ENCODE results near the gene ACP4. TPM values are rescaled to one million over a fixed set of nuclear protein-coding genes. Genes with fewer than 3 reads are reported as not detected.

Gene ACP4
- total and polyA plus RNA-seq, 2 donors (not counting 1 experiment from before 2014, with no cell fraction given), result not detected

DNA sequence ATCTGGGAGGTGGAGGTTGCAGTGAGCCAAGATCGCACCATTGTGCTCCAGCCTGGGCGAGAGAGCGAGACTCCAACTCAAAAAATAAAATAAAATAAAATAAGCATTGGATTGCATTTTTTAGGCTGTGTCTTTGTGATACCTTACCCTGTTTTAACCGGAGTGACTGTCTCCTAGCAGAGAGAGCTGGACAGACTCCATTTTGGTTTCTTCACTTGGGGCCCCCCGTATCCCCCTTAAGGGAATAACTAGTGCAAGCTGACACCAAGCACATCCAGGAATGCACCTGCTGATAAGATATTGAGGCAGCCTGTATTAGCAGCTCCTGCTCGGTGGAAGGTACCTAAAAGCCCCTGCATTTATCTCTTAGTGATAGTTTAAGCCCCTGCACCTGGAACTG, 40.7 kb upstream of the ACP4 start:
- no peaks in the 10 kb centered on the region for H3K4me1 Mint-ChIP-seq
- ChIA-PET CTCF (no interaction called here), POLR2A (no interaction called here)
- DNase-seq (no peak), ATAC-seq (ENCODE audit: low read depth) (no peak)
- 85% methylated on average over 3 of the region's 6 CpGs for WGBS (ENCODE audit: insufficient coverage)
- Histone ChIP-seq H3K9ac (ENCODE audit: low read length) (no peak overlapping the region), H4K20me1 (ENCODE audit: control insufficient read depth, insufficient read depth, low read length, poor library complexity, severe bottlenecking) (no peaks in the 10 kb centered on the region), H2AFZ (ENCODE audit: insufficient read depth, low read depth, low read length, poor library complexity, severe bottlenecking) (no peak overlapping the region), H3K4me3 (ENCODE audit: control extremely low read depth in 1 of 5, extremely low read depth in 1 of 5, insufficient read depth in 1 of 5, low read depth in 2 of 5, low read length in 4 of 5) (no peak overlapping the region), H3K4me1 (ENCODE audit: control insufficient read depth in 2 of 2, insufficient read depth in 2 of 2, low read length in 2 of 2) (no peaks in the 10 kb centered on the region), H3K36me3 (replicated peaks in 1 of 2; ENCODE audit: control extremely low read depth in 1 of 2, control insufficient read depth in 1 of 2, extremely low read depth in 1 of 2, insufficient read depth in 2 of 2, low read length in 1 of 2) (no peaks in the 10 kb centered on the region), H3K4me2 (replicated peaks; ENCODE audit: low read depth, low read length, poor library complexity, severe bottlenecking) (no peak overlapping the region), H3K27me3 (replicated peaks in 1 of 4; ENCODE audit: control extremely low read depth in 1 of 4, control insufficient read depth in 3 of 4, insufficient read depth in 4 of 4, low read length in 3 of 4) (no peaks in the 10 kb centered on the region), H3K27ac (ENCODE audit: low read length in 2 of 2) (no peak overlapping the region), H3K9me3 (ENCODE audit: control extremely low read depth in 1 of 3, control insufficient read depth in 2 of 3, insufficient read depth in 1 of 3, low read length in 2 of 3) (peaks cover 0 to 3% (median 0%) of the 10 kb centered on the region in 3 donors), H3K79me2 (ENCODE audit: control insufficient read depth, insufficient read depth, low read length) (no peaks in the 10 kb centered on the region)
- peaks cover 12% of the 10 kb centered on the region for H3K27me3 Mint-ChIP-seq
- no peak for TF ChIP-seq EZH2 (IDR thresholded peaks at IDR 0.05; ENCODE audit: borderline replicate concordance, insufficient read depth, low read depth, low read length, poor library complexity, severe bottlenecking)
- TF ChIP-seq, protein P1, sequence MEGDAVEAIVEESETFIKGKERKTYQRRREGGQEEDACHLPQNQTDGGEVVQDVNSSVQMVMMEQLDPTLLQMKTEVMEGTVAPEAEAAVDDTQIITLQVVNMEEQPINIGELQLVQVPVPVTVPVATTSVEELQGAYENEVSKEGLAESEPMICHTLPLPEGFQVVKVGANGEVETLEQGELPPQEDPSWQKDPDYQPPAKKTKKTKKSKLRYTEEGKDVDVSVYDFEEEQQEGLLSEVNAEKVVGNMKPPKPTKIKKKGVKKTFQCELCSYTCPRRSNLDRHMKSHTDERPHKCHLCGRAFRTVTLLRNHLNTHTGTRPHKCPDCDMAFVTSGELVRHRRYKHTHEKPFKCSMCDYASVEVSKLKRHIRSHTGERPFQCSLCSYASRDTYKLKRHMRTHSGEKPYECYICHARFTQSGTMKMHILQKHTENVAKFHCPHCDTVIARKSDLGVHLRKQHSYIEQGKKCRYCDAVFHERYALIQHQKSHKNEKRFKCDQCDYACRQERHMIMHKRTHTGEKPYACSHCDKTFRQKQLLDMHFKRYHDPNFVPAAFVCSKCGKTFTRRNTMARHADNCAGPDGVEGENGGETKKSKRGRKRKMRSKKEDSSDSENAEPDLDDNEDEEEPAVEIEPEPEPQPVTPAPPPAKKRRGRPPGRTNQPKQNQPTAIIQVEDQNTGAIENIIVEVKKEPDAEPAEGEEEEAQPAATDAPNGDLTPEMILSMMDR (IDR thresholded peaks at IDR 0.05), result no peak
- no peak overlapping the region for H3K4me3 Mint-ChIP-seq
- intact Hi-C loops (cut with micrococcal nuclease), result no loop called here
- H3K9me3 Mint-ChIP-seq (ENCODE audit: insufficient read depth), result no peaks in the 10 kb centered on the region
- no peak overlapping the region for H3K27ac Mint-ChIP-seq

DNA sequence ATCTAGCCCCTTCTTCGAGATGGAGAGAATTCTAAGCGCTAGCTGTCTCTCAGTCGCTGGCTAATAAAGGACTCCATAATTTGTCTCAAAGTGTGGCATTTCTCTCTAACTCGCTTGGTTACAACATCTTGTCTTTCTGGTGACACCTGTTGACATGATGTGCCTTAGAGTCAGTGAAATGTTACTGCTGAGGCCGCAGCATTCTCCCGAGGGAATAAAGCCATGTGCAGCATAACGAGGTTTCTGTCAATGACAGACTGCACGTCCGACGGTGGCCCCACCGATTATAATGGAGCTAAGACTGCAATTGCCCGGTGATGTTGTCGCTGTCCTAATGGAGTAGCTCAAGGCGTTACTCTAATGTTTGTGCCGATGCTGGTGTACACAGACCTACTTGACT, 40.2 kb upstream of the ACP4 start:
- ChIA-PET CTCF (no interaction called here), POLR2A (no interaction called here)
- H3K27me3 Mint-ChIP-seq, result peaks cover 15% of the 10 kb centered on the region
- no peaks in the 10 kb centered on the region for H3K27me3 ChIP-seq (replicated peaks in 1 of 4; ENCODE audit: control extremely low read depth in 1 of 4, control insufficient read depth in 3 of 4, insufficient read depth in 4 of 4, low read length in 3 of 4)
- no peaks in the 10 kb centered on the region for H3K9me3 Mint-ChIP-seq (ENCODE audit: insufficient read depth)
- no peak overlapping the region for H3K27ac Mint-ChIP-seq
- intact Hi-C loops (cut with micrococcal nuclease), result loop anchor here (10.0 kb wide), 1 partner anchor 105 kb away; the partner anchor contains the start of gene C19orf81
- H2AFZ ChIP-seq (ENCODE audit: insufficient read depth, low read depth, low read length, poor library complexity, severe bottlenecking), result no peak overlapping the region
- H3K4me3 ChIP-seq (ENCODE audit: control extremely low read depth in 1 of 5, extremely low read depth in 1 of 5, insufficient read depth in 1 of 5, low read depth in 2 of 5, low read length in 4 of 5), result no peak overlapping the region
- peaks cover 0 to 3% (median 0%) of the 10 kb centered on the region in 3 donors for H3K9me3 ChIP-seq (ENCODE audit: control extremely low read depth in 1 of 3, control insufficient read depth in 2 of 3, insufficient read depth in 1 of 3, low read length in 2 of 3)
- WGBS (ENCODE audit: insufficient coverage), result 72% methylated on average over 13 of the region's 15 CpGs
- H3K36me3 ChIP-seq (replicated peaks in 1 of 2; ENCODE audit: control extremely low read depth in 1 of 2, control insufficient read depth in 1 of 2, extremely low read depth in 1 of 2, insufficient read depth in 2 of 2, low read length in 1 of 2), result no peaks in the 10 kb centered on the region
- TF ChIP-seq, protein P1 (IDR thresholded peaks at IDR 0.05), result no peak
- TF ChIP-seq EZH2 (IDR thresholded peaks at IDR 0.05; ENCODE audit: borderline replicate concordance, insufficient read depth, low read depth, low read length, poor library complexity, severe bottlenecking), result no peak
- DNase-seq (no peak), ATAC-seq (ENCODE audit: low read depth) (no peak)
- H3K79me2 ChIP-seq (ENCODE audit: control insufficient read depth, insufficient read depth, low read length), result no peaks in the 10 kb centered on the region
- H3K27ac ChIP-seq (ENCODE audit: low read length in 2 of 2), result no peak overlapping the region
- H3K4me3 Mint-ChIP-seq, result no peak overlapping the region
- no peak overlapping the region for H3K9ac ChIP-seq (ENCODE audit: low read length)
- no peaks in the 10 kb centered on the region for H3K4me1 Mint-ChIP-seq
- H3K4me2 ChIP-seq (replicated peaks; ENCODE audit: low read depth, low read length, poor library complexity, severe bottlenecking), result no peak overlapping the region
- H4K20me1 ChIP-seq (ENCODE audit: control insufficient read depth, insufficient read depth, low read length, poor library complexity, severe bottlenecking), result no peaks in the 10 kb centered on the region
- no peaks in the 10 kb centered on the region for H3K4me1 ChIP-seq (ENCODE audit: control insufficient read depth in 2 of 2, insufficient read depth in 2 of 2, low read length in 2 of 2)
